Ramos (cell line): ENCODE data around the gene PTDSS2.
"Not testable (repeated sequence)": the region's sequence is repeated elsewhere in the genome, so short reads cannot be mapped to it uniquely, and the experiment has no call there.

Experiments
- in situ Hi-C: fragments of 300-500 bp; cut with MboI; formaldehyde crosslinking; loops from one replicate; pipeline ENCODE4 v1.14.3; 2022; ENCODE audit warnings: low sequenced_read_pairs; ENCODE audit not compliant: unreplicated experiment

The PTDSS2 gene

DNA sequence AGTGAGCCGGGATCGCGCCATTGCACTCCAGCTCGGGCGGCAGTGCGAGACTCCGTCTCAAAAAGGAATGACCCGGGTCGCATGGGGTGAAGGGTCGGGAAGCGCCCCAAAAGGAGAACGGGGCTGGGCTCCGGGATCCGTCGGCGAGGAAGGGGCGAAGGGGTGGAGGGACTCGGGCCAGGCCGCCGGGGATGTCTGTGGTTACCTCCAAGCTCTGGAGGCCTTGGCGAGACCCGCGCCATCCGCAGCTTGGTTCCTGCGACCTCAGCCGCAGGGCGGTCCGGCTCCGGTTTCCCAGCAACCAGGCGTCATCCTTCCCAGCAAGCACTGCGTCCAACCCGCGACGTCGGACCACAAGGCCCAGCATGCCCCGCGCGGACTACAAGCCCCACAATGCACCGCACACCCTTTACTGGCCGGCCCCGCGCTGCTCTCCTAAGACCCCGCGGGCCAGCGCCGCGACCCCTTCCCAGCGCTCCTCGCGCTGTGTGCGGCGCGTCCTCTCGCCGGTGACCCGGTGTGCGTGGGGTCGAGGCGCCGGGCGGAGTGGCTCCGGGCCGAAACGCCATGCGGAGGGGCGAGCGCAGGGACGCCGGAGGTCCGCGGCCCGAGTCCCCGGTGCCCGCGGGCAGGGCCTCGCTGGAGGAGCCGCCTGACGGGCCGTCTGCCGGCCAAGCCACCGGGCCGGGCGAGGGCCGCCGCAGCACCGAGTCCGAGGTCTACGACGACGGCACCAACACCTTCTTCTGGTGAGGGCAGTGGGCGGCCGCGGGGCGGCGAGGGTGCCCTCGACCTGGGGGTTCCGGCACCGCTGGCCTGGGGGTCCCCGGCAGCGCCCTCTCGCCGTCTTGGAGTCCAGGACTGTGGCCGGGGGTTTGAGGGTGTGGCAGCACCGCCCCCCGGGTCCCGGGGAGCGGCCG, at the start of gene PTDSS2:
PTDSS2 (plus strand) TSS at position 391 of the 920 bp plus-strand sequence; CDS start at position 568, 177 bp downstream.
- in situ Hi-C loops: loop anchor here (5.0 kb wide), 1 partner anchor 52 kb away; no protein-coding TSS in a partner anchor

DNA sequence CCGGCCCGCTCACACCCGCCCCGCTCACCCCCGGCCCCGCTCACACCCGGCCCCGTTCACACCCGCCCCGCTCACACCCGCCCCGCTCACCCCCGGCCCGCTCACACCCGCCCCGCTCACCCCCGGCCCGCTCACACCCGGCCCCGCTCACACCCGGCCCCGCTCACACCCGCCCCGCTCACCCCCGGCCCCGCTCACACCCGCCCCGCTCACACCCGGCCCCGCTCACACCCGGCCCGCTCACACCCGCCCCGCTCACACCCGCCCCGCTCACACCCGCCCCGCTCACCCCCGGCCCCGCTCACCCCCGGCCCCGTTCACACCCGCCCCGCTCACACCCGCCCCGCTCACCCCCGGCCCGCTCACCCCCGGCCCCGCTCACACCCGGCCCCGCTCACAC, 48.9 kb upstream of the PTDSS2 start:
- in situ Hi-C loops: not testable (repeated sequence)

DNA sequence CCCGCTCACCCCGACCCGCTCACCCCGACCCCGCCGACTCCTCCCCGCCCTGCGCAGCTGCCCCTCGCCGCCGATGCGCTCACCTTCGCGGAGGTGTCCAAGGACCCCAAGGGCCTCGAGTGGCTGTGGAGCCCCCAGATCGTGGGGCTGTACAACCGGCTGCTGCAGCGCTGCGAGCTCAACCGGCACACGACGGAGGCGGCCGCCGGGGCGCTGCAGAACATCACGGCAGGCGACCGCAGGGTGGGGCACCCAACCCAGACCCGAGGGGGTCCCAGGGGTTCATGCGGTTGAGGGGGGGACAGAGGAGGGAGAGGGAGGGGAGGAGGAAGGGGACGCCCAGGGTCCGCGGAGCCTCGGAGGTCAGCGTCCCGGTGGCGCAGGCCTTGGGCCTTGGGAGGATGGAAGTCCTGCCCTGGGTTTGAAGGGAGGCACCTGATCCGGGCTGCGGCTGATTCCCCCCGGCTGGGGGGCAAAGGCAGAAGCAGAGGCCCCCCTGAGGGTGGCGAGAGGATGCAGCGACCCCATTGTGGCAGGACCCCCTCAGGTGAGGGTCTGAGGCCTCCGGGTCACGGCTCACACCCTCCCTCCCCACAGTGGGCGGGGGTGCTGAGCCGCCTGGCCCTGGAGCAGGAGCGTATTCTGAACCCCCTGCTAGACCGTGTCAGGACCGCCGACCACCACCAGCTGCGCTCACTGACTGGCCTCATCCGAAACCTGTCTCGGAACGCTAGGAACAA, 46.9 kb upstream of the PTDSS2 start:
- in situ Hi-C loops: no loop called here

DNA sequence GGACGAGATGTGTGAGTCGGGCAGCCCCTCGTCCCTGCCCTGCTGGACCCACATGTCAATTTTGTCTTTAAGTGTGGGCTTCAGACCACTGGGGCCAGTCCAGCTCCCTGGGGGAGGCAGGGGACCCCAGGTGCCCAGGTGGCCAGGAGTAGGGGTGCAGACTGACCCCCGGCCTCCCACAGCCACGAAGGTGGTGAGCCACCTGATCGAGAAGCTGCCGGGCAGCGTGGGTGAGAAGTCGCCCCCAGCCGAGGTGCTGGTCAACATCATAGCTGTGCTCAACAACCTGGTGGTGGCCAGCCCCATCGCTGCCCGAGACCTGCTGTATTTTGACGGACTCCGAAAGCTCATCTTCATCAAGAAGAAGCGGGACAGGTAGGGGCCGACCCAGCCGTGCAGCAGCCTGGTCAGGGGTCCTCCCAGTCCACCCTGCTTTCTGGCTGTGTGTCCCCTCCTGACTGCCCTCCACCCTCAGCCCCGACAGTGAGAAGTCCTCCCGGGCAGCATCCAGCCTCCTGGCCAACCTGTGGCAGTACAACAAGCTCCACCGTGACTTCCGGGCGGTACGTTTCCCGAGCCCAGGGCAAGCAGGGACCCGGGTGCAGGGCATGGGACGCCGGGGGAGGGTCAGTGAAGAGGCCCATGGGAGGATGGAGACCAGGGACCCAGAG, 46.2 kb upstream of the PTDSS2 start:
- in situ Hi-C loops: no loop called here

DNA sequence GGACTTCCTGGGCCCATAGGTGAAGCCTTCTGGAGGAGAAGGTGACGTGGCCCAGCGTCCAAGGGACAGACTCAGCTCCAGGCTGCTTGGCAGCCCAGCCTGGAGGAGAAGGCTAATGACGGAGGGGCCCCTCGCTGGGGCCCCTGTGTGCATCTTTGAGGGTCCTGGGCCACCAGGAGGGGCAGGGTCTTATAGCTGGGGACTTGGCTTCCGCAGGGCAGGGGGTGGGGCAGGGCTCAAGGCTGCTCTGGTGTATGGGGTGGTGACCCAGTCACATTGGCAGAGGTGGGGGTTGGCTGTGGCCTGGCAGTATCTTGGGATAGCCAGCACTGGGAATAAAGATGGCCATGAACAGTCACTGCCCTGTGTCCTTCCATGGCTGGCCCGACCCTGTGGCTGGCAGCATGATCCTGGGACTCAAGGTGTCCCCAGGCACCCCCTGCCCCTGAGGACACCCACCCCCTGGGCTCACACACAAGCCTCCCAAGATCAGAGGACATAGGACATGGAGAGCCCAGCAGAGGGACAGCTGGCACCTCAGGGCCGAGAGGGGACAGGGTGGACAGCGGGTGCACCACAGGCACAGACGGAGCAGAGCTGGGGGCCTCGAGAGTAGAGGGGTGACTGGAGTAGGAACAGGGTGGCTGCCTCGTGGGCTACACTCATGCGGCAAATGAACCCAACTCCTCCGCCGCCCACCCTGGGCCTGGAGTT, 45.4 kb upstream of the PTDSS2 start:
- in situ Hi-C loops: no loop called here

DNA sequence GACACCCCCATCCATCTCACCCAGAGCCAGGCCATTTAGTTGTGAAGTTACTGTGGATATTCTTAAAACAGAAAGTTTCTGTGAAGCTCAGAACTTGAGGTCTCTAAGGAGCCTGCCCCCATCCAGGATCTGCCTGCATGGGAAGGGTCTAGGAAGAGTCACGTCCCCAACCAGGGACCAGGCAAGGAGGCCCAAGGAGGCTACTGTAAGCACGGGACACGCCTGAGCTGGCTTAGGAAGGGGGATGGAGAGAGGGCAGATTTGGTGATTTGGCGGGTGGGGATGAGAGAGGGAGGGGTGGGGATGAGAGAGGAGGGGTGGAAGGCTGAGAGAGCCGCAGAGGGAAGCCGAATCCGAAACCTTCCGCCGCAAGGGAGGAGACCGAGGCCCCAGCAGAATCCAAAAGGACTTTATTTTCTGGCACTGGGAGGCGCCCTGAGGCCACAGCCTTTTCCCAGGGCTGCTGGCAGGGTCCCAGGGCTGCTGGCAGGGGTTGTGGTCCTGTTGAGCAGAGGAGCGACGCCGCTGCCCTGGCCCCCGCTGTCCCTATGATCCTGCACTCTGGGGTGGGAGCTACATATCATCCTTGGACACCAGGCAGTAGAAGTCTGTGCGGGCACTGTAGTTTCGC, 44.6 kb upstream of the PTDSS2 start:
- in situ Hi-C loops: no loop called here

DNA sequence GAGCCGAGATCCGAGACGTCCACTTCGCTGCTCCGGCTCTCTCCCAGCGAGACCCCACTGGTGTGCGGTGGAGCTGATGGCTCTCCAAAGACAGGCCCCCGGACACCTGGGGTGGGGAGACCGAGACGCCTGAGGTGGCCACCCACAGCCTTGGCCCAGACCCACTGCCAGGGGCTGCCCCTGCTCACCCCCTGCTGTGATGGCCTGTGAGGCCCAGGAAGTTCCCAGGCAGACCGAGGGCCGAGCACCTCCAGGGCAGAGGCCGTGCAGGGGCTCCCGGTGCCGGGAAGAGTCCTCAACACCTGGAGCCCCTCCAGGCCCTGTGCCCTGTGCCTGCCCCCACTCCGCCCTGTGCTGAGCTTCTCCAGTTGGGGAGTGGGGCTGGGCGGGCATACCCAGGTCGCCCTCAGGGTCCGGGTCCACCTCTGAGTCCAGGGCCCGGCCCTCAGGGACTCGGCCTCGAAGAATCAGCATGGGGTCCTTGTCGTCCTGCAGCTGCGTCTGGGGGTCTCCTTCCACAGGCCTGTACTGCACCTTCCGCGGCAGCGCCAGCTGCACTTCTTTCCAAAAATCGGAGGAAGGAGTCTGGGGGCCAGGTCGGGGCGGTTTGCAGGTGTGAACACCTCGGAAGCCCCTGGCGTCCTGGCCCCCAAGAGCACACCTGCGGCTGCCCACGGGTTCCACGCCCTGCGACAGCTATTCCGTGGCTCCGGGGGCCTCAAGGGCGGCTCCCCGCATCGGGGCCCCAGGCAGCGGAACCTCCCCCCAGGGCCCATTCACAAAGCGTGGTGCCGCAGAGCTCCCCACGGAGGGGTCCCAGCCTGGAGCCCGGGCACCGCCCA, 43.9 kb upstream of the PTDSS2 start:
- in situ Hi-C loops: no loop called here

DNA sequence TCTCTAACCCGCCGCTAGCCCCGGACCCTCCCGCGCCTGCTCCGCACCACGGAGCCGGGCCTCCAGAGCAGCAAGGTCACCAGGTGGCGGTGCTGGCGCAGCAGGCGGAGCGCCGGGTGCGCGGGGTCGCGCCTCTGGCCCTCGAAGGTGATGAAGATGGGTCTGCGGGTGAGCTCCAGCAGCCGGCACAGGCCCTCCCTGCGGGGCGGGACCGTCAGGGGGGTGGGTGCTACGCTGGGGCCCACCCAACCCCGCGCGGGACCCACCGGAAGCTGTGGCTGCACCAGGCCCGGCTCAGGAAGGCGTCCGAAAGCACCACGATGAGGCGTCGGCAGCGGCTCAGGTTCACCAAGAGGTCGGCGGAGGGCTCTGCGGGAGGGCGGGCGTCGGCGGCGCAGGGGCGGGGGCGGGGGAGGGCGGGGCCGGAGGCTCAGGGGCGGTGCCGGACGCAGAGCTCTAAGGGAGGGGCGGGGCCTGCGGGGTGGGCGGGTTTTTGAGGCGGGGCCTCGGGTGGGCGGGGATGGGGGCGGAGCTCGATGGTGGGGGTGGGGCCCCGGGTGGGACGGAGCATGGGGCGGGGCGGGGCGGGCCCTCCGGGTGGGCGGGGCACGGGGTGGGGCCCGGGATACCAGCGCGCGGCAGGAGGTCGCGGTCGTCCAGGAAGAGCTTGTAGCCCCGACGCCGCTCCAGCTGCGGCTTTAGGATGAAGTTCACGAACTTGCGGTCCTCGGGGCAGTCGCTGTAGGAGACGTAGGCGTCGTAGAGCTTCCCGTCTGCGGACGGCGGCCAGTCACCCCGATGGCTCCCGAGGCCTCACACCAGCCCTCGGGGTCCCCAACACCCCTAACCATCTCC, 43.1 kb upstream of the PTDSS2 start:
- in situ Hi-C loops: no loop called here

DNA sequence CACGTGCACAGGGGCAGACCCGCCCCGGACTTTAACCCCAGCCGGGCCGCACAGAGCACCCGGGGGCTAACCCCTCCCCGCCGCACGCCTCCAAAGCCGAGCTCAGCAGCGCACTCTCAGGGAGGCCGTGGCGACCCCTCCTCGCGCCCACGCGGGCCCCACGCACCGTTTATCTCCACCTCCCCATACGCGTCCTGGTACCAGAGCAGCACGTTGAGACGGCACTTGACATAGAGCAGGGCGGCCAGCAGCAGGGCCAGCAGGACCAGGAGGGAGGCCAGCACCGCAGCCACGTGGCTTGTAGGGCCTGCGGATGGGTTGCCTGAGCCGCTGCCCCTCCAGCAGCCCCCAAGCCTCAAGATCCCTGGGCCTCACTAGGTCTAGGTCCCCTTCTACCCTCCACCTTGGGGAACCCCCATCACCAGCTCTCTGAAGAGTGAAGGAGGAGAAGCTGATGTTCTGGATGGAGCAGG, 42.4 kb upstream of the PTDSS2 start:
- in situ Hi-C loops: no loop called here

DNA sequence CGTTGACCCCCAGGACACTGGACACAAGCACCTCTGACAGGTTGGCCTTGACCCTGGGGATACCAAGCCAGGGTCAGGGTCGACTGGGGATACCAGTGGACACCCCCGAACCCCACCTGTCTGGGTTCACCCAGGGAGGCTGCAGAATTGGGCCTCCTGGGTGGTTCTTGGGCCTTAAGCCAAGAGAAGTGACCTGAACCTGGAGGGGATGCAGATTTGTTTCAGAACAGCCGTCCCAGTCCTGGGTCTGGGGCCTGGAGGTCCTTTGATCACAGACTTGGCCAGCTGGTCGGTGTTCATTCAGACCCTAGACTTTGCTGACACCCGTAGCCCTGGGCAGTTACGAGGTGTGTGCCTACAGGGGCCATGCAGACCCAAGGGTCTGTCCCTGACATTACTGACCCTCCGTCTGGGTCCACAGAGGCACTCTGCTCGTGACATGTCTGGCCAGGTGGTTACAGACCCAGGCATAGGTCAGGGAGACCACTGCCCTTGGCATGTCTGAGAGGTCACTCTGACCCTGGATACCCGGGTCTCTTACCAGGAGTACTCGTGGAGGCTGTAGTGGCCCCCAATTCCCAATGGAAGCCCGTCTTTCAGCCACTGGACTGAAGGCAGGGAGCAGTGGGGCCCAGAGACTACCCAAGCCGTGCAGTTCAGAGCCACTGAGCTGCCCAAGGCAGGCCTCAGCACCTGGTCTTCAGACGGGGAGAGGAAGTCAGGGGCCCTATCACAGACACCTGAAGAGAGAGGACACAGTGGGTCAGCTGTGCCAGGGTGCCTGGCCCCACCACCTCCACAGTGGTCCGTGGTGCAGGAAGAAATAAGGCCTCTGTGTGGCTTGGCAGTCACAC, 41.7 kb upstream of the PTDSS2 start:
- in situ Hi-C loops: no loop called here

DNA sequence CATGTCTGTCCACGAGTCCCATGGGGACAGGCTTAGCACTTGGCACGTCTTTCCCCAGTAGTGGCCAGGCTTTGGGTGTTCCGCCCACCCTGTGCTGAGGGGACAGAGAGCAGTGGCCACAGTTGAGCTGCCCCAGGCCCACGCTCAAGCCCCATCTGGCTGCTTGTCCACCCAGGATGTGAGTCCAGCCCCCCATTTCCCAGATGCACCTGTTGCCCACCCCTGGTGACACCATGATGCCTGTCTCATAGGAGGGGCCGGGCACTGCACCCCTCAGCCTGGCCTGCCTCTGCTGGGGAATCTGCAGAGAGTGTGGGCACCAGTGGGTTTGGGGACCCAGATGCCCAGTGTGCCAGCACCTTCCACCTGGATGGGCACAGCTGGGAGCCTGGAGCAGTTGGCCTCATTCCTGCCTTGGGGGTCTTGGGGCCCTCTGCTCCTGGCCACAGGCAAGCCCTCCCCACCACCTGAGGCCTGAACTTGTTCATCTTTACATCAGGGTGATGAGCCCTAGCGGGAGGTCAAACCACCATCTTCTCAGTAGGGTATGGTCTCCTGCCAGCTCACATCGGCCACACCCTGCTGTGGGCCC, 41.0 kb upstream of the PTDSS2 start:
- in situ Hi-C loops: no loop called here

DNA sequence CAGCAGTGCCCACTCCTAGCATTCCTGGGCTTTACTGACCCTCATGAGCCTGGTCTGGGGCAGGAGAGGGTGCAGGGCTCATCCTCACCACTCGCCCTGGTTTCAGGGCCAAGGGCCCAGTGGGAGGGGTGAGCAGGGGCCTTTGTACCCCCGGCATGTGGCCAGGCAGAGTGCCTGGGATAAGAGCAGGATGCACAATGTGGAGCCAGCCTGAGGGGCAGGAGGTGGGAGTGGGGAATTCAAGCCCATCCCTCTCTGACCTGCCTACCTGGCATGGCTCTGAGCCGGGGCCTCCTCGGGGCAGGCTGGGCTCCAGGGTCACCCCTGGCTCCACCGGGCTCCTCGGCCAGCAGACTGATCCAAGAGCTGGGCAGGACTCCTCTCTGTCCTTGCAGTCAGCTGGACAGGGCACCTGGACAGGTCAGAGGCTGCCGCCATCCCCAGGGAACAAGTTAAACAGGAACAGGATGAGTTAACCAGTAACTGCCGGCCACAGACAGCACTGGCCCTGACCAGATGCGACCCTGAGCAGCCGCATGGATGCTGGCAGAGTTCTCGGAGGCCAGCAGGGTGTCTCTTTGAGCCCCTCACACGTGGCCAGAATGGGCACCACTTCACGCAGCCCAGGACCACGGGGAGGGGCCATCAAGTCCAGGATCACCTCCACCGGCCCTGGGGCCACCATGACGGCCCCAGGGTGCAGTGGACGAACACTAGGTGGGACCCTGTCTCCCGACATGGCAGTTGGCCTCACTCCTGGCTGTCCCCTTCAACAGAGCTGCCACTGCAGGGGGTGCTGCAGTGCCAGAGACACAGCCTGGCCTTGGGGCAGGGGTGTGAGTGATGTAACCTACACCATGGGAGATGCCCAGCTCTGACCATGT, 40.2 kb upstream of the PTDSS2 start:
- in situ Hi-C loops: no loop called here

DNA sequence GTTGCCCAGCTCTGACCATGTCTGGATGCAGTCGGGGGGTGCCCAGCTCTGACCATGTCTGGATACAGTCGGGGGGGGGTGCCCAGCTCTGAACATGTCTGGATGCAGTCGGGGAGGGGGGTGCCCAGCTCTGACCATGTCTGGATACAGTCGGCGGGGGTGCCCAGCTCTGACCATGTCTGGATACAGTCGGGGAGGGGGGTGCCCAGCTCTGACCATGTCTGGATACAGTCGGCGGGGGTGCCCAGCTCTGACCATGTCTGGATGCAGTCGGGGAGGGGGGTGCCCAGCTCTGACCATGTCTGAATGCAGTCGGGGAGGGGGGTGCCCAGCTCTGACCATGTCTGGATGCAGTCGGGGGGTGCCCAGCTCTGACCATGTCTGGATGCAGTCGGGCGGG, 39.4 kb upstream of the PTDSS2 start:
- in situ Hi-C loops: not testable (repeated sequence)

DNA sequence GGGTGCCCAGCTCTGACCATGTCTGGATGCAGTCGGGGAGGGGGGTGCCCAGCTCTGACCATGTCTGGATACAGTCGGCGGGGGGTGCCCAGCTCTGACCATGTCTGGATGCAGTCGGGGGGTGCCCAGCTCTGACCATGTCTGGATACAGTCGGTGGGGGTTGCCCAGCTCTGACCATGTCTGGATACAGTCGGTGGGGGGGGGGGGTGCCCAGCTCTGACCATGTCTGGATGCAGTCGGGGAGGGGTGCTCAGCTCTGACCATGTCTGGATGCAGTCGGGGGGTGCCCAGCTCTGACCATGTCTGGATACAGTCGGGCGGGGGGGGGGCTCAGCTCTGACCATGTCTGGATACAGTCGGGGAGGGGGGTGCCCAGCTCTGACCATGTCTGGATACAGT, 38.6 kb upstream of the PTDSS2 start:
- in situ Hi-C loops: not testable (repeated sequence)

DNA sequence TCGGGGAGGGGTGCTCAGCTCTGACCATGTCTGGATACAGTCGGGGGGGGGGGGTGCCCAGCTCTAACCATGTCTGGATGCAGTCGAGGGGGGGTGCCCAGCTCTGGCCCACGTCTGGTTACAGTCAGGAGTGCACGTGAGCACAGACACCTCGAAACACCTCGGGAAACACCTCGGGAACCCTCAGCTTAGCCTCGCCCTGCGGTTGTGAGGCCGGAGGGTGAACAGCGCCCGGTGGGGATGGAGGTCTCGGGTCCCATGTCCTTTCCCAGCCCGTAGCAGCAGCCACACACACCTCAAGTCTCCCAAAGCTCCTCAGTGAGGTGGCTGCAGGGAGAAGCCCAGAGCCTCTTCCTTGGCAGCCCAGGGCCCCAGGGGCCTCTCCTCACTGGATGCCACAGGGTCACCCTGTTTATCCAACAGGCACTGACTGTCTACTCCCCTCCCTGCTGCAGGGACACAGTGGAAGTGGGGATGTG, 37.4 kb upstream of the PTDSS2 start:
- in situ Hi-C loops: no loop called here
